Measurements from ENCODE around the gene KCNIP1.

KCNIP1 gene

DNA sequence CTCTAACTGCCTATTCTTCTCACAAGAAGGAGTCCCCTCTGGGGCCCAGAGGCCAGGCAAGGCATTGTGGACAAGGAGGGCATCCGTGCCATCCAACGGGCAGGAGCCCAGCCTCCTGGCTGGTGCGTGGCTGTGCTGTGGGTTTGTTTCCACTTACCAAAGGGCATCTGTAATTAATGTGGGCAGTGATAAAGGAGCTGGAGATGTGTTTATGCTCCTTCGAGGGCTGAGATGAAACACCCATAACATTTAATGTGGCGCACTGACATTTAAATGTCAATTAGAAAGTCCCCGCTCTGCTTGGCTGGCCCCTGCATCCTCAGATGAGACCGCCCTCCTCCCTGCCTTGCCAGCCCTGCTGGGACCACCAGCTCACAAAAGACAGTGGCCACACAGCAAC is 57.1 kb downstream of the KCNIP1 start:
- TF ChIP-seq, protein P1, sequence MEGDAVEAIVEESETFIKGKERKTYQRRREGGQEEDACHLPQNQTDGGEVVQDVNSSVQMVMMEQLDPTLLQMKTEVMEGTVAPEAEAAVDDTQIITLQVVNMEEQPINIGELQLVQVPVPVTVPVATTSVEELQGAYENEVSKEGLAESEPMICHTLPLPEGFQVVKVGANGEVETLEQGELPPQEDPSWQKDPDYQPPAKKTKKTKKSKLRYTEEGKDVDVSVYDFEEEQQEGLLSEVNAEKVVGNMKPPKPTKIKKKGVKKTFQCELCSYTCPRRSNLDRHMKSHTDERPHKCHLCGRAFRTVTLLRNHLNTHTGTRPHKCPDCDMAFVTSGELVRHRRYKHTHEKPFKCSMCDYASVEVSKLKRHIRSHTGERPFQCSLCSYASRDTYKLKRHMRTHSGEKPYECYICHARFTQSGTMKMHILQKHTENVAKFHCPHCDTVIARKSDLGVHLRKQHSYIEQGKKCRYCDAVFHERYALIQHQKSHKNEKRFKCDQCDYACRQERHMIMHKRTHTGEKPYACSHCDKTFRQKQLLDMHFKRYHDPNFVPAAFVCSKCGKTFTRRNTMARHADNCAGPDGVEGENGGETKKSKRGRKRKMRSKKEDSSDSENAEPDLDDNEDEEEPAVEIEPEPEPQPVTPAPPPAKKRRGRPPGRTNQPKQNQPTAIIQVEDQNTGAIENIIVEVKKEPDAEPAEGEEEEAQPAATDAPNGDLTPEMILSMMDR (conservative IDR thresholded peaks at IDR 0.05; ENCODE audit: low read length) = no peak
- no peak overlapping the region for H3K4me3 ChIP-seq (ENCODE audit: low read length)
- DNase-seq (ENCODE audit: low read depth) = no peak

DNA sequence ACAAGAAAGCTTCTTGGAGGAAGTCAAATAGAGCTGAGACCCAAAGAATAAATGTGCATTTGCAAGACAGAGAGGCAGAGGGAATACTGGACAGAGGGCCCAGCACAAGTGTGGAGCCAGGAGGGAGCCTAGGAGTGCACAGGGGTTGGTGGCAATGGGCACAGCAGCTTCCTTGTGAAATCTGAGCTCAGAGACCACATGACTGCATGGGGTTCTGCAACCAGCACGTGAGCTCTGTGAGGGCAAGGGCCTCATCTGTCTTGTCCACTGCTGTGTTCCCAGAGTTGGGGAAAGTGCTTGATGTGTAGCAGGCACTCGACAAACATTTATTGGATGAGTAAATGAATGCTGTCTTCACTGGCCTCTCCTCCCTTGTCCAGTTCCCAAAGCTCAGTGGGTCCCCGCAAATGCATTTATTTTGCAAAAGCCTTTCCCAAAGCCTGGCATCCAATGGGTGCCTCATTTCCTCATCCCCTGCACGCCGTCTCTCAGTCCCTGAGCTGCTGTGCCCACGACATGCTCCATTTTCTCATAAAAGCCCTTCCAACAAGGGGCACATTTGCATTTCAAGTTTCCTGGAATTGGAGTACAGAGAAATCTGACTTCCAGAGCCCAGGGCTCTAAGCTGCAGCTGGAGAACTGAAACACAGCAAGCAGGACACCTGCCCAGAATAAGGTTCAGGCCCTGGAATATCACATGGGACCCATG is 58.5 kb downstream of the KCNIP1 start:
- no peak overlapping the region for H3K4me3 ChIP-seq (ENCODE audit: low read length)
- TF ChIP-seq, protein P1 (conservative IDR thresholded peaks at IDR 0.05; ENCODE audit: low read length) = no peak
- DNase-seq (ENCODE audit: low read depth) = no peak

DNA sequence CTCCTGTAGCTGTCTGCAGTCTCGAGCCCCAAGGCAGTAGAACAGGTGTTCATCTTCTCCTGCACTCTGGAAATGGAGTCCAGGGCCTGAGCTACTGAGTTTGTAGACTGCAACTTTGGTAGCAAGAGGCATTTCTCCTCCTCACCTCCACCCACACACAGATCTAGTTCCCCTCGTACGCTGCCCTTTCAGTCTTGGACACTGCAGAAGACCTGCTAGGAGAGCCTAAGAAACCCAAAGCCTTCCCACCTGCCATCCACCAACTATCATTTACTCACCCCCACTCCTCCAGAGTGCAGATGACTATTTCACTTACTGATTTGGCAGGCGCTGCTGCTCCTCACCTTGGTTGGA is 59.0 kb downstream of the KCNIP1 start:
- no peak overlapping the region for H3K4me3 ChIP-seq (ENCODE audit: low read length)
- TF ChIP-seq, protein P1 (conservative IDR thresholded peaks at IDR 0.05; ENCODE audit: low read length) = no peak
- DNase-seq (ENCODE audit: low read depth) = no peak

DNA sequence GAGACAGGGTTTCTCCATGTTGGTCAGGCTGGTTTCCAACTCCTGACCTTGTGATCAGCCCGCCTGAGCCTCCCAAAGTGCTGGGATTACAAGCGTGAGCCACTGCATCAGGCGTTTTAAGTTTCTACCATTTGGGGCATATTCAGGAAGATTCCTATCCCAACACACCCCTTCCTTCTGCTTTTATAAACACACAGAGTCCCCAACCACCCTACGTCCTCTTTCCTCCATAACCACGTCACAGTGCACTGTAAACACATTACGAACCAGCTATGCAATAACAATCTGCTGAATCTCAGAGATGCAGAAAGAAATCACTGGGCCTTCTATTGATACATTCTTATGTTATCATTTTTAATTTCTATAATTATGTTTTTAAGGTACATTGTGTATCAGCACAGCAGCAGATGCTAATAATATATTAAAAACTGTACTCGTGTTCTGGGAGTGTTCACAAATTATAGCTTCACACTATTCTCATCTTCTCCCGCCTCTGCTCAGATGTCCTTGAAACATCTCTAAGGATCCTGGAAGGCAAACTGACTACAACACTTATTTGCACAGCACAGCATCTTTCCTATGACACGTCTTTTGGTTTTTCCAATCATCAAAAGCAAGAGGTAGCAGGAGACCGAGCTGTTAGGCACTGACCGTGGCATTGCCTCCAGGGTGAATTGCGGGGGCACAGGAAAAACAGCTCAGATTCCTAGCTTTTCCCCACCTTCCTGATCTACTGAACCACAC is 60.2 kb downstream of the KCNIP1 start:
- H3K4me3 ChIP-seq (ENCODE audit: low read length) = no peak overlapping the region
- TF ChIP-seq, protein P1 (conservative IDR thresholded peaks at IDR 0.05; ENCODE audit: low read length) = no peak
- DNase-seq (ENCODE audit: low read depth) = no peak

DNA sequence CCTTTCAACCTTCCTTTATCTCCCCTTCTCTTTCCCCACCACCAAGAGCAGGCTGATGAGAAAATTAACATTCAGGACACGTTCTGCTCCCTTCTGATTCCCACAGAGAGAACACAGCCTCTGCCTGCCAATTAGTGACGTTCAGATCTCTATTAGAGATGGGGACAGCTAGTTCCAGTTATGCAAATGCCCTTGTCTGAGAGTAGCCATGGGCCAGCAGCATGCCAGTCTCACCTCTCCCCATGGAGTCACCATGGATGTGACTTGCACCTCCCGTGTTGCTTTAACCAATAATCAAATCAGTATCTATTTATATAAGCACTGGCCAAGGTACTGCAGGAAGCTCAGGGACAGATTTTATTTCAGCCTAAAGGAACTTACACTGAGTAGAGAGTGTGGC is 61.3 kb downstream of the KCNIP1 start:
- TF ChIP-seq, protein P1 (conservative IDR thresholded peaks at IDR 0.05; ENCODE audit: low read length) = no peak
- no peak overlapping the region for H3K4me3 ChIP-seq (ENCODE audit: low read length)
- DNase-seq (ENCODE audit: low read depth) = no peak

DNA sequence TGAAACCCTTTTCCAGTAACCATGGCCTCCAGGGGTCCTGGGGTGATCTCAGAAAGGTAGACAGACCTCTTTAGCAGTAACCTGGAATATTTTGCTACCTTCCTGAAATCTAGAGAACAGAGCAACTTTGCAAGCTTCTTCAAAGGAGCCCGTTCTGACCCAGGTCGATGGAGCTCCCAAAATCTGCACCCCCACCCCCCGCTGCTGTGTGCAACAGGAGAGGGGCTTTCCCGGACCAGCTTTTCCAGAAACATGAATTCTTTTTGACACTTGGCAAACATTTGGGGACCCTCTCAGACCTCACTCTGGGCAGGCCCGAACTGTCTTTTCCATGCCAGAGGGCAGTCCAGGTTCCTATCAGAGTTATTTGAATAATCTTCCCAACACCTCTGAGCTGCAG is 65.3 kb downstream of the KCNIP1 start:
- DNase-seq (ENCODE audit: low read depth) = no peak
- TF ChIP-seq, protein P1 (conservative IDR thresholded peaks at IDR 0.05; ENCODE audit: low read length) = no peak

DNA sequence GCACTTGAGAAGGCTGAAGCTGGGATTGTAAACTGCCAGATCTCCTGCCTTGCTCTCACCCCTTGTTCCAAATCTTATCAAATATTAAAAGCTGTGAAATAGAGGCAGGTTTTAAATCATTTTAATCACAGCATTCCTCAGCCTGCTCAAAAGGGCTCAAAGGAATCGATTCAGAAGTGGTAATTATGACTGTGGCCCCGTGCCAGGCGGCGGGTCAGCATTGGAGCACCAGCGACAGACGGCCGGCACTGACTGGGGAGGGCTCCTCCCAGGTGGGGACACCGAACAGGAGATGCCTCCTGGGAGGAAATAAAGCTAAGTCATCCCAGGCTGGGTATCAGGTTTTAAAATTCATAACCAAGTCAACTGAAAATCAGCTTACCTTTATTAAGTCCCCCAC is 66.7 kb downstream of the KCNIP1 start:
- H3K4me3 ChIP-seq (ENCODE audit: low read length) = no peak overlapping the region
- no peak for DNase-seq (ENCODE audit: low read depth)
- TF ChIP-seq, protein P1 (conservative IDR thresholded peaks at IDR 0.05; ENCODE audit: low read length) = no peak

More for the DNA sequence above, 65.3 kb downstream of the KCNIP1 start:
- H3K4me3 ChIP-seq (ENCODE audit: low read length) = no peak overlapping the region
